Liver (tissue), 9 donors: Measurements from ENCODE around the gene TTC3. TPM values are rescaled to one million over a fixed set of nuclear protein-coding genes. Genes with fewer than 3 reads are reported as not detected.

ENCODE experiments used
- DNase-seq: peaks from one replicate; pipeline ENCODE4 v3.0.0-alpha.2; 2017; ENCODE audit warnings: low spot score
- H3K27ac ChIP-seq, 2 donors: one replicate each; pipeline ENCODE4 v1.7.0; 2013; ENCODE audit warnings: inconsistent platforms in 2 of 2, low read length in 2 of 2, control low read depth in 1 of 2, low read depth in 1 of 2, mild to moderate bottlenecking in 1 of 2
- H3K27me3 ChIP-seq, 4 donors: one replicate each; pipeline versions ENCODE4 v1.6.1 to v1.7.0; 2013; ENCODE audit warnings: low read length in 3 of 4, inconsistent platforms in 1 of 4, mild to moderate bottlenecking in 1 of 4, moderate library complexity in 1 of 4; ENCODE audit not compliant: control insufficient read depth in 4 of 4, insufficient read depth in 4 of 4
- H3K36me3 ChIP-seq, 4 donors: one replicate each; pipeline versions ENCODE4 v1.6.1 to v1.7.0; 2013; ENCODE audit warnings: low read length in 3 of 4, mild to moderate bottlenecking in 3 of 4, low read depth in 1 of 4, moderate library complexity in 1 of 4; ENCODE audit not compliant: control insufficient read depth in 4 of 4, insufficient read depth in 3 of 4
- H3K4me1 ChIP-seq, 4 donors: one replicate each; pipeline versions ENCODE4 v1.6.1 to v1.7.0; 2013; ENCODE audit warnings: low read length in 3 of 4, mild to moderate bottlenecking in 3 of 4, moderate library complexity in 1 of 4; ENCODE audit not compliant: control insufficient read depth in 4 of 4, insufficient read depth in 4 of 4
- H3K4me3 ChIP-seq, 3 donors: one replicate each; pipeline versions ENCODE4 v1.6.1 to v1.7.0; 2013; ENCODE audit warnings: low read length in 3 of 3, control low read depth in 1 of 3, low read depth in 1 of 3, mild to moderate bottlenecking in 1 of 3
- H3K9ac ChIP-seq, 2 donors: one replicate each; pipeline ENCODE4 v1.7.0; 2013; ENCODE audit warnings: low read length in 2 of 2, mild to moderate bottlenecking in 2 of 2, moderate library complexity in 2 of 2, control low read depth in 1 of 2, low read depth in 1 of 2
- H3K9me3 ChIP-seq, 4 donors: one replicate each; pipeline versions ENCODE4 v1.6.1 to v1.7.0; 2013; ENCODE audit warnings: low read length in 3 of 4; ENCODE audit not compliant: control insufficient read depth in 4 of 4
- EGR1 ChIP-seq, 2 donors: IDR thresholded peaks; 2 replicates each; pipeline ENCODE4 v1.6.1; 2016 to 2018; ENCODE audit warnings: antibody characterized with exemption in 2 of 2, low read depth in 2 of 2
- FOXA1 ChIP-seq: IDR thresholded peaks from 2 replicates; pipeline ENCODE4 v1.6.1; 2016; ENCODE audit warnings: antibody characterized with exemption
- GABPA ChIP-seq, 2 donors: IDR thresholded peaks in 1 of 2; conservative IDR thresholded peaks in 1 of 2; 2 replicates each; pipeline ENCODE4 v1.6.1; 2016; ENCODE audit warnings: antibody characterized with exemption in 2 of 2, mild to moderate bottlenecking in 1 of 2, moderate library complexity in 1 of 2
- HNF4A ChIP-seq, 2 donors: conservative IDR thresholded peaks; 2 replicates each; pipeline ENCODE4 v1.6.1; 2016; ENCODE audit warnings: antibody characterized with exemption in 2 of 2, mild to moderate bottlenecking in 2 of 2
- HNF4G ChIP-seq: IDR thresholded peaks from 2 replicates; pipeline ENCODE4 v1.6.1; 2016; ENCODE audit warnings: antibody characterized with exemption
- JUND ChIP-seq, 2 donors: IDR thresholded peaks; 2 replicates each; pipeline ENCODE4 v1.6.1; 2016; ENCODE audit warnings: antibody characterized with exemption in 2 of 2
- NR2F2 ChIP-seq: IDR thresholded peaks from 2 replicates; pipeline ENCODE4 v1.6.1; 2016; ENCODE audit warnings: antibody characterized with exemption
- RAD21 ChIP-seq, 2 donors: IDR thresholded peaks; 2 replicates each; pipeline ENCODE4 v1.6.1; 2016; ENCODE audit warnings: antibody characterized with exemption in 2 of 2, mild to moderate bottlenecking in 2 of 2
- RXRA ChIP-seq, 2 donors: IDR thresholded peaks; 2 replicates each; pipeline ENCODE4 v1.6.1; 2017 to 2018; ENCODE audit warnings: antibody characterized with exemption in 2 of 2, mild to moderate bottlenecking in 1 of 2
- TAF1 ChIP-seq: conservative IDR thresholded peaks from 2 replicates; pipeline ENCODE4 v1.6.1; 2016; ENCODE audit warnings: antibody characterized with exemption, mild to moderate bottlenecking
- WGBS: extraction: QIAGEN DNeasy Blood & Tissue Kit; methylation state at CpG from one replicate; pipeline ENCODE4 v1.1.7; 2013; 5-methylcytosine and 5-hydroxymethylcytosine counted together
- polyA plus RNA-seq, 2 donors: library from polyadenylated mRNA; stranded (reverse) in 1 of 2; unstranded in 1 of 2; fragments of 200-250 nt in 1 of 2; fragments of >200 nt in 1 of 2; fragmentation: Nextera tagmentation in 1 of 2; extraction: Ambion mirVana in 1 of 2; gene quantifications; one replicate each; pipeline versions ENCODE4 v1.2.1 to v1.2.3, GENCODE V29; 2013 to 2015
- total RNA-seq, 2 donors: library from RNA; depleted of rRNA; stranded (reverse); fragments of >200 nt; gene quantifications; one replicate each; pipeline ENCODE4 v1.2.3, GENCODE V29; 2014
- TF ChIP-seq, protein P1 (sequence below): IDR thresholded peaks from 2 replicates; pipeline ENCODE4 v1.6.1; 2016; ENCODE audit warnings: antibody characterized with exemption
- TF ChIP-seq, protein P2 (sequence below): IDR thresholded peaks from 2 replicates; pipeline ENCODE4 v1.6.1; 2016; ENCODE audit warnings: antibody characterized with exemption
- TF ChIP-seq, protein P3 (sequence below): fragments of 150-350 bp; IDR thresholded peaks from 2 replicates; pipeline ENCODE4 v1.5.1; 2017; ENCODE audit warnings: improper control_type of control experiment, low read depth, low read length; ENCODE audit not compliant: missing input control
- TF ChIP-seq, protein P4 (sequence below): IDR thresholded peaks from 2 replicates; pipeline ENCODE4 v1.6.1; 2016; ENCODE audit warnings: antibody characterized with exemption
- donor health status: healthy.
- donor health status: healthy.
- donor health status: healthy.
- donor health status: healthy.
- donor health status: healthy.

Gene TTC3
- total and polyA plus RNA-seq, 4 donors = 27.2 to 96.1 (median 57.2) TPM

DNA sequence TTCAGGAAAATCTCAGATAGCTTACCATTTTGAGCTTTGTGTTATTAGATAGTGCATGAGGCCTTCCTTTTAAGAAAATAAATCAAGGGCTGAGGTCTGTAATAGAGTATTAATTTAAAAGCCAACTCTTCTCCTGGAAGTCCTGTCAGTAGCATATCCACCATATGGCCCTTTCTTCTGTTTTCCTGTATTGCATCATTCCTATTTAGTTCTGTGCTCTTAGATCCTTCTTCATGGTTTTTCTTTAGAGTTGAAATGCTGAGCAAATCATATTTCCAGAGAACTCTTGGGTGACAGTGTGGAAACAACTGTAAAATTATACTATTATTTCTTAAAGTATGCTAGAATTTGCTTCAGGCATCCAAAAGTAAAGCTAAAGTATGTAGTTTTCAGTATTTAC lies 91.7 kb downstream of the TTC3 start (continued):
- TF ChIP-seq, protein P1, sequence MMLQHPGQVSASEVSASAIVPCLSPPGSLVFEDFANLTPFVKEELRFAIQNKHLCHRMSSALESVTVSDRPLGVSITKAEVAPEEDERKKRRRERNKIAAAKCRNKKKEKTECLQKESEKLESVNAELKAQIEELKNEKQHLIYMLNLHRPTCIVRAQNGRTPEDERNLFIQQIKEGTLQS = no peak

DNA sequence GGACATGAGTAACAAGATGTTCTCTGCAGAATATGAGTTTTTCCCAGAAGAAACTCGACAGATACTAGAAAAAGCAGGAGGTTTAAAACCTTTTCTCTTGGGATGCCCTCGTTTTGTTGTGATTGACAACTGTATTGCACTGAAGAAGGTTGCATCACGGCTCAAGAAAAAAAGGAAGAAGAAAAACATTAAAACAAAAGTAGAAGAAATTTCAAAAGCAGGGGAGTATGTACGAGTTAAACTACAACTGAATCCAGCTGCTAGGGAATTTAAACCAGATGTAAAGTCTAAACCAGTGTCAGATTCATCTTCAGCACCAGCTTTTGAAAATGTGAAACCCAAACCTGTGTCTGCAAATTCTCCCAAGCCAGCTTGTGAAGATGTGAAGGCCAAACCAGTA lies 92.5 kb downstream of the TTC3 start:
- Histone ChIP-seq H3K9ac (no peak overlapping the region), H3K4me3 (no peak overlapping the region), H3K27me3 (no peaks in the 10 kb centered on the region), H3K4me1 (no peaks in the 10 kb centered on the region), H3K27ac (no peak overlapping the region), H3K9me3 (no peaks in the 10 kb centered on the region), H3K36me3 (peaks cover 9 to 42% (median 35%) of the 10 kb centered on the region in 4 donors)
- DNase-seq = no peak
- WGBS = 80% methylated on average over 4 of the region's 4 CpGs
- no peak for TF ChIP-seq HNF4G
- no peak for TF ChIP-seq RAD21 (IDR thresholded peaks at IDR 0.05)
- no peak for TF ChIP-seq FOXA1
- no peak for TF ChIP-seq HNF4A (conservative IDR thresholded peaks at IDR 0.05)
- no peak for TF ChIP-seq TAF1
- TF ChIP-seq RXRA (IDR thresholded peaks at IDR 0.05) = no peak
- no peak for TF ChIP-seq JUND (IDR thresholded peaks at IDR 0.05)
- TF ChIP-seq, protein P2, sequence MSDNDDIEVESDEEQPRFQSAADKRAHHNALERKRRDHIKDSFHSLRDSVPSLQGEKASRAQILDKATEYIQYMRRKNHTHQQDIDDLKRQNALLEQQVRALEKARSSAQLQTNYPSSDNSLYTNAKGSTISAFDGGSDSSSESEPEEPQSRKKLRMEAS = no peak
- TF ChIP-seq NR2F2 = no peak
- no peak for TF ChIP-seq EGR1 (IDR thresholded peaks at IDR 0.05; ENCODE audit: low read depth in 2 of 2)
- TF ChIP-seq, protein P1 = no peak
- TF ChIP-seq, protein P3, sequence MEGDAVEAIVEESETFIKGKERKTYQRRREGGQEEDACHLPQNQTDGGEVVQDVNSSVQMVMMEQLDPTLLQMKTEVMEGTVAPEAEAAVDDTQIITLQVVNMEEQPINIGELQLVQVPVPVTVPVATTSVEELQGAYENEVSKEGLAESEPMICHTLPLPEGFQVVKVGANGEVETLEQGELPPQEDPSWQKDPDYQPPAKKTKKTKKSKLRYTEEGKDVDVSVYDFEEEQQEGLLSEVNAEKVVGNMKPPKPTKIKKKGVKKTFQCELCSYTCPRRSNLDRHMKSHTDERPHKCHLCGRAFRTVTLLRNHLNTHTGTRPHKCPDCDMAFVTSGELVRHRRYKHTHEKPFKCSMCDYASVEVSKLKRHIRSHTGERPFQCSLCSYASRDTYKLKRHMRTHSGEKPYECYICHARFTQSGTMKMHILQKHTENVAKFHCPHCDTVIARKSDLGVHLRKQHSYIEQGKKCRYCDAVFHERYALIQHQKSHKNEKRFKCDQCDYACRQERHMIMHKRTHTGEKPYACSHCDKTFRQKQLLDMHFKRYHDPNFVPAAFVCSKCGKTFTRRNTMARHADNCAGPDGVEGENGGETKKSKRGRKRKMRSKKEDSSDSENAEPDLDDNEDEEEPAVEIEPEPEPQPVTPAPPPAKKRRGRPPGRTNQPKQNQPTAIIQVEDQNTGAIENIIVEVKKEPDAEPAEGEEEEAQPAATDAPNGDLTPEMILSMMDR = no peak
- no peak for TF ChIP-seq GABPA (IDR thresholded peaks at IDR 0.05 in 1 of 2, conservative IDR thresholded peaks at IDR 0.05 in 1 of 2)

DNA sequence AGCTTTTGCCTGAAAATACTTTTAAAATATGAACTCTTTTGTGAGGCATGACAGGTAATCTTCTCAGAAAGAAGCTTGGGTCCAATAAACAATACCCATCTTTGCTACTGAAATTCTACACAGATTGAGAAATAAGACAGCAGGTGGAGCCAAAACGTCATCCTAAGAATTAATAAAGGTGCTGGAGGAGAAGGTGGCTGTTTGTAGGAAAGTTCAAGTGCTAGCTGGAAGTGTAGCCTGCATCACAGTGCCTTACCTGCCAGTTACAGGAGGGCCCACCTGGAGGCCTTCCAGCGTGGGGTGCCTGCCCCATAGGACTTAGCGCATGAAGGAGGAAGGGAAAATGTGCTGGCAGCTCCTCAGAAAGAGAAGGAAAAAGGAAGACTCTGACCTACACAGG lies 93.7 kb downstream of the TTC3 start:
- Histone ChIP-seq H3K27me3 (no peaks in the 10 kb centered on the region), H3K27ac (no peak overlapping the region), H3K9me3 (no peaks in the 10 kb centered on the region), H3K36me3 (peaks cover 11 to 41% (median 35%) of the 10 kb centered on the region in 4 donors), H3K9ac (no peak overlapping the region), H3K4me3 (no peak overlapping the region), H3K4me1 (no peaks in the 10 kb centered on the region)
- TF ChIP-seq JUND (IDR thresholded peaks at IDR 0.05) (no peak), RAD21 (IDR thresholded peaks at IDR 0.05) (peak; percentile 48 to 56)
- TF ChIP-seq, protein P4, sequence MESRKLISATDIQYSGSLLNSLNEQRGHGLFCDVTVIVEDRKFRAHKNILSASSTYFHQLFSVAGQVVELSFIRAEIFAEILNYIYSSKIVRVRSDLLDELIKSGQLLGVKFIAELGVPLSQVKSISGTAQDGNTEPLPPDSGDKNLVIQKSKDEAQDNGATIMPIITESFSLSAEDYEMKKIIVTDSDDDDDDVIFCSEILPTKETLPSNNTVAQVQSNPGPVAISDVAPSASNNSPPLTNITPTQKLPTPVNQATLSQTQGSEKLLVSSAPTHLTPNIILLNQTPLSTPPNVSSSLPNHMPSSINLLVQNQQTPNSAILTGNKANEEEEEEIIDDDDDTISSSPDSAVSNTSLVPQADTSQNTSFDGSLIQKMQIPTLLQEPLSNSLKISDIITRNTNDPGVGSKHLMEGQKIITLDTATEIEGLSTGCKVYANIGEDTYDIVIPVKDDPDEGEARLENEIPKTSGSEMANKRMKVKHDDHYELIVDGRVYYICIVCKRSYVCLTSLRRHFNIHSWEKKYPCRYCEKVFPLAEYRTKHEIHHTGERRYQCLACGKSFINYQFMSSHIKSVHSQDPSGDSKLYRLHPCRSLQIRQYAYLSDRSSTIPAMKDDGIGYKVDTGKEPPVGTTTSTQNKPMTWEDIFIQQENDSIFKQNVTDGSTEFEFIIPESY = no peak
- DNase-seq = no peak
- WGBS = 49% methylated on average over 3 of the region's 3 CpGs
